GM12872 (cell line): ENCODE results near the gene CHD5.

Experiments used
- TF ChIP-seq, protein P1 (sequence below): IDR thresholded peaks from 3 replicates; pipeline ENCODE4 v1.5.1; 2011; ENCODE audit warnings: low read depth, mild to moderate bottlenecking, low read length, moderate library complexity; ENCODE audit not compliant: insufficient read depth

CHD5 gene

DNA sequence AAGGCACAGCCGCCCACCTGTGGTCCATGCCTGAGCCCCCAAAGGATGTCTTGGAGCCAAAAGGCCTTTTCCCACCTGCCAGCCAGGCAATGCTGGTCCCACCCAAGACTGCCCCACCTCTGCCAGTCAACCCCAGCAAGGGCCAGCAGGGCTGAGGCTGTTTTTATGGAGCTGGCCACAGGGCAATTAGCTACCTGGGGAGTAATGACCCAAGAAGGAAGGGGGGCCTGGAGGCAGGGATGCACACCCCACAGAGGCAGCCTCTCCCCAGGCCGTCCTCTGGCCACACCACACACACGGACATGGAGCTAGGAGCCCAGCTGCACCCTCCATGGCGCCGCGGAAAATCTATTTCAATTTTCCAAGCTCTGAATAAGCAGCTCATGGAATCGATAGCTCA is 27.2 kb downstream of the CHD5 start:
- TF ChIP-seq, protein P1, sequence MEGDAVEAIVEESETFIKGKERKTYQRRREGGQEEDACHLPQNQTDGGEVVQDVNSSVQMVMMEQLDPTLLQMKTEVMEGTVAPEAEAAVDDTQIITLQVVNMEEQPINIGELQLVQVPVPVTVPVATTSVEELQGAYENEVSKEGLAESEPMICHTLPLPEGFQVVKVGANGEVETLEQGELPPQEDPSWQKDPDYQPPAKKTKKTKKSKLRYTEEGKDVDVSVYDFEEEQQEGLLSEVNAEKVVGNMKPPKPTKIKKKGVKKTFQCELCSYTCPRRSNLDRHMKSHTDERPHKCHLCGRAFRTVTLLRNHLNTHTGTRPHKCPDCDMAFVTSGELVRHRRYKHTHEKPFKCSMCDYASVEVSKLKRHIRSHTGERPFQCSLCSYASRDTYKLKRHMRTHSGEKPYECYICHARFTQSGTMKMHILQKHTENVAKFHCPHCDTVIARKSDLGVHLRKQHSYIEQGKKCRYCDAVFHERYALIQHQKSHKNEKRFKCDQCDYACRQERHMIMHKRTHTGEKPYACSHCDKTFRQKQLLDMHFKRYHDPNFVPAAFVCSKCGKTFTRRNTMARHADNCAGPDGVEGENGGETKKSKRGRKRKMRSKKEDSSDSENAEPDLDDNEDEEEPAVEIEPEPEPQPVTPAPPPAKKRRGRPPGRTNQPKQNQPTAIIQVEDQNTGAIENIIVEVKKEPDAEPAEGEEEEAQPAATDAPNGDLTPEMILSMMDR, result no peak

DNA sequence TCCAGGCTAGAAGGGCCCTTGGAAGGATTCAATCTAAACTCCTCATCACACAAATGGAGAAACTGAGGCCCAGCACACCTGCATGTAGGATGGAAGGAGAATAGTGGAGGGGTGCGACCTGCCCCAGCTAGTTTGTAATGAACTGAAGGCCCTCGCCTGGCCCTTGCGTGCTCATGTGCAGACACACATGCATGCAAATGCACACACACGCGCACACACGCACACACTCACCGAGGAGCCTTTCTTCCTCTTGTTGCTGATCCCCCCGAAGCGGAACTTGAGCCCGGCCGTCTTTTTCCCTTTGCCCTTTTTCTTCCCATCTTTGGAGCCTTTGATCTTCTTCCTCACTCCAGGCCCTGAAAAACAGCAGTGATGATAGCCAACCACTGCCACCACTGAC is 27.9 kb downstream of the CHD5 start:
- TF ChIP-seq, protein P1, result no peak

DNA sequence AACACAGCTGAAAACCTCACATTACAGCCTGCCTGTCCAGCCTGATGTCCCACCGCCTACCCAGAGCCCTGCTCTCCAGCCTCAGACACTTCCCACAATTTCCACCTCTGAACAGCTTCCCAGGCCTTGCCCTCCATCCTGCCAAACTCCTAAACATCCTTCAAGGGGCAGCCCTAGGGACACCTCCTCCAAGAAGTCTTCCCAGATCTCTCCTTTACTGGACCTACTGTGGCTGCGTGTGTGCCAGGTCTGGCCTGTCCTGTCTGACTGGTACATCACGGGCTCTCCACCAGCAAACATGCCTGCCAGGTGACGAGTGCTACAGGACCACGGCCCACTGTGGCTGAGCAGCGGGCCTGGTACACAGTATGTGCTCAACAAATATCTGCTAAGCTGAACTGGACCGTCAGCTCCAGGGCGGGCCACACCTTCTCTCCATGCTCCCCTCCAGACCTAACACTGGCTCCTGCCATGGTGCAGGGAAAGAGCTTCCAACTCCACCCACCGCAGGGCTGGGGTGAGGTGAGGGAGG is 28.8 kb downstream of the CHD5 start:
- TF ChIP-seq, protein P1, result no peak

DNA sequence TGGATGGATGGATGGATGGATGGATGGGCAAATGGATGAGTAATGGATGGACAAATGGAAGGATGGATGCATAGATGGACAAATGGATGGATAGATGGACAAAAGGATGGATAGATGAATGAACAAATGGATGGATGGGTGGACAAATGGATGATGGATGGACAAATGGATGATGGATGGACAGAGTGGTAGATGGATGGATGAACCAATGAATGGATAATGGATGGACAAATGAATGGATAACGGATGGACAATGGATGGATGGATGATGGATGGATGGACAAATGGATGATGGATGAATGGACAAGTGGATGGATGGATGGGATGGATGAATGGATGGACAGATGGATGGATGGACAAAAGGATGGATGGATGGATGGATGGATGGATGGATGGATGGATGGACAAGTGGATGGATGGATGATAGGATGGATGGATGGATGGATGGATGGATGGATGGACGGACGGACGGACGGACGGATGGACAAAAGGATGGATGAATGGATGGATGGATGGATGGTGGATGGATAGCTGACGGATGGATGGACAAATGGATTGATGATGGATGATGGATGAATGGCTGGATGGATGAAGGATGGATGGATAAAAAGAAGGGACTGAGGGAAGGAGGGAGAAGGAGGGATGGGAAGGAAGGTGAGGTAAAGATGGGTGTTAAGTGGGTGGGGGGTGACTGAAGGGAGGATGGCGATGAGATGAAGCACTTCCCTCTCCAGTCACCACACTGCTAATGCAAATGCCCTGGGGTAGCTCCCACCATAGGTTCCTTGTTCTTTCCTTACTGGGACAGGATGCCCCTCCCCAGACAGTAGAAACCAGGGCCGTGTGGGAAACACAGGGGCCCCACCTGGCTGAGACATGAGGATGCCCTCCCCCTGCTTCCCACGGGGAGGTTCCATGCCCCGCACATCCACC is 29.8 kb downstream of the CHD5 start:
- TF ChIP-seq, protein P1, result no peak

DNA sequence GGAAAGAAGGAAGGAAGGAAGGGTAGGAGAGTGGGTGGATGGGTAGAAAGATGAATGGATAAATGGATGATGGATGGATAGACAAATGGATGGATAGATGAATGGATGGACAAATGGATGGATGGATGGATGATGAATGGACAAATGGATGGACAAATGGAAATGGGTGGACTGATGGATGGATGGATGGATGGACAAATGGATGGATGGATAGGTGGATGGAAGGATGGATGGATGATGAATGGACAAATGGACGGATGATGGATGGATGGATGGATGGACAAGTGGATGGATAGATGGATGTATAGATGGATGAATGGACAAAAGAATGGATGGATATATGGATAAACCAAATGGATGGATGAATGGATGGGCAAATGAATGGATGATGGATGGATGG is 30.5 kb downstream of the CHD5 start:
- TF ChIP-seq, protein P1, result no peak

DNA sequence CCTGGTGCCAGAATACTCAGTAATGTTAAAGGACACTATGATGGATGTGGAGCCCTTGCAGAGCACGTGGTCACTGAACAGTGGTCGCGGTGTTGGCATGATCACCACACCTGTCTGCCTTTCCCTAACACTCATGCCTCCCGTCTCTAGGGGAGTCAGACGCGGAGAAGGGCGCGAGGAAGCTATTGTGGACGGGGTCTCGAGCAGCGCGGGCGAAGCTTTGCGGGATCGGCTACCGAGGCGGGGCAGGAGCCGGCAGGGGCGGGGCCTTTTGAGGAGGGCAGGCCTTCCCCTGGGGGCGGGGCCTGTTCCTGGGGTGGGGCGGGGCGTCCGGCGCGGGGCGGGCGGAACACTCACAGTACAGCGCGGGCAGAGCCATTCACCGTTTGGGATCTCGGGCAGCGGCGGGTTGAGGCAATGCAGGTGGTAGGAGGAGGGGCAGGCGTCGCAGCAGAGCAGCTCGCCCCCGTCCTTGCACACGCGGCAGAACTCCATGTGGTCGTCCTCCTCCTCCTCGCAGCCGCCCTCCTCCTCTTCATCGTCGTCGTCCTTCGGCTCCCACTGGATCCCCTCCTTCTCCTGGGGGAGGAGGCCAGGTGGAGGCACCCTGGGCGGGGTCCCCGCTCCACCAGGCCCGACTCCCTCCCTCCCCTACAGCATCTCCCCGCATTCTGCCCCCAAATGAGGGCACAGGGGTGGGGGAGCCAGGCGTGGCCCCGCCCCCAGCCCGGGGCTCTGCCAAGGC is 31.5 kb downstream of the CHD5 start:
- TF ChIP-seq, protein P1, result no peak

DNA sequence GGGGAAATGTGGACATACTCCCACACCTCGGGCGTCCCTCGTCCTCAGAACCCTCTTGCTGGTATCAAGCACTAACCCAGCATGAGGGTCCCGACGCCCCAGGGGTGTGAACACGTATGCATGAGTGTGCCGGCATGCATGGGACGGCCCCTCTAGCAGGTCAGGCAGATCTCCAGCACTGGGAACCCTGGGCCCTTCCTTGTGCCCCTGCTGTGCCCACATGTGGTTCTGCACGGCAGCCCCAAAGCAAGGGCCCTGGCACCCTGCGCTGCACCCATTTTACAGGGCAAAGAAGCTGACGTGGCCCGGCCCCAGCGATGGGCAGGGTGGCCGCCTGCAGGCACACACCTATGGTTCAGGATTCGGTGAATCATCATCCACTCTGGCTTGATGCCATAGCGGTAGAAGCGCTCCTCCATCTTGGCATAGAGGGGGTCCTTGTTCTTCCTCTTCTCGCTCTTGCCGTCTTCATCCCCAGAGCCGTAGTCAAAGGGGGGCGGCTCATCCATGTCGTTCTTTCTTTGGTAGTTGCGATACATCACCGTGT is 34.2 kb downstream of the CHD5 start:
- TF ChIP-seq, protein P1, result no peak
